Caco-2 (cell line): ENCODE data around the gene ZNHIT6. TPM values are rescaled to one million over a fixed set of nuclear protein-coding genes. Genes with fewer than 3 reads are reported as not detected.

Source experiments
- BruUV-seq: library from RNA; stranded (reverse); fragments of 400-500 nt; replicated peaks from 2 replicates; lab custom pipeline; 2021; lab: Mats Ljungman, UMichigan
- CTCF ChIA-PET: fragments of 300-600 bp; sonication (Branson Sonifier 250); formaldehyde crosslinking; loops from one replicate; lab custom pipeline; 2022; ENCODE audit warnings: antibody characterized with exemption; lab: Charles Lee
- POLR2A ChIA-PET: fragments of 300-600 bp; sonication (Branson Sonifier 250); formaldehyde crosslinking; loops from one replicate; lab custom pipeline; 2022; ENCODE audit warnings: antibody characterized with exemption; lab: Charles Lee
- DNase-seq, 2 experiments: peaks; one replicate each; pipeline versions ENCODE4 v3.0.0 to v3.0.0-alpha.2; 2020 to 2022
- H3K27me3 ChIP-seq: replicated peaks from 2 replicates; pipeline ENCODE4 v1.6.0; 2011; ENCODE audit warnings: low read length; ENCODE audit not compliant: control insufficient read depth, insufficient read depth
- H3K36me3 ChIP-seq: 2 replicates; pipeline ENCODE4 v1.5.1; 2011; ENCODE audit warnings: low read length; ENCODE audit not compliant: control insufficient read depth, insufficient read depth
- H3K4me1 ChIP-seq: fragments of 250-450 bp; sonication (Bioruptor Pico); 2 replicates; pipeline ENCODE4 v1.5.1; 2020; ENCODE audit warnings: mild to moderate bottlenecking
- H3K4me3 ChIP-seq: 2 replicates; pipeline ENCODE4 v1.5.1; 2011; ENCODE audit warnings: low read depth, mild to moderate bottlenecking, control low read depth, low read length
- H3K9me3 ChIP-seq: fragments of 250-450 bp; sonication (Bioruptor Pico); 2 replicates; pipeline ENCODE4 v1.5.1; 2020; ENCODE audit warnings: mild to moderate bottlenecking, moderate library complexity
- H3K27ac Mint-ChIP-seq: one replicate; pipeline ENCODE4 v1.8.0; 2022; ENCODE audit warnings: mixed read lengths; ENCODE audit not compliant: unreplicated experiment
- H3K27me3 Mint-ChIP-seq: one replicate; pipeline ENCODE4 v1.8.0; 2022; ENCODE audit warnings: mixed read lengths; ENCODE audit not compliant: insufficient read depth, unreplicated experiment
- H3K36me3 Mint-ChIP-seq: one replicate; pipeline ENCODE4 v1.8.0; 2022; ENCODE audit warnings: mild to moderate bottlenecking, mixed read lengths; ENCODE audit not compliant: insufficient read depth, unreplicated experiment
- H3K4me1 Mint-ChIP-seq: one replicate; pipeline ENCODE4 v1.8.0; 2022; ENCODE audit warnings: low read depth, mixed read lengths; ENCODE audit not compliant: unreplicated experiment
- H3K4me3 Mint-ChIP-seq: one replicate; pipeline ENCODE4 v1.8.0; 2022; ENCODE audit warnings: mild to moderate bottlenecking, moderate library complexity, mixed read lengths; ENCODE audit not compliant: unreplicated experiment
- H3K9me3 Mint-ChIP-seq: one replicate; pipeline ENCODE4 v1.8.0; 2022; ENCODE audit warnings: mixed read lengths; ENCODE audit not compliant: unreplicated experiment
- intact Hi-C: fragments of 100-400 bp; cut with micrococcal nuclease; formaldehyde crosslinking; loops from one replicate; pipeline ENCODE4 v1.10.0; 2022; ENCODE audit not compliant: unreplicated experiment
- total RNA-seq: library from RNA; stranded (reverse); gene quantifications from 2 replicates; pipeline ENCODE4 v1.2.3, GENCODE V29; 2022
- TF ChIP-seq, protein P1 (sequence below), 2 experiments: fragments of 200-600 bp in 1 of 2; IDR thresholded peaks; 1 replicate in 1 of 2; 2 replicates in 1 of 2; pipeline versions ENCODE4 v1.5.1 to v1.8.0; 2011 to 2022; ENCODE audit warnings: antibody characterized with exemption in 1 of 2, control low read depth in 1 of 2, inconsistent platforms in 1 of 2, low read depth in 1 of 2, low read length in 1 of 2, mild to moderate bottlenecking in 1 of 2, moderate library complexity in 1 of 2; ENCODE audit not compliant: insufficient read depth in 1 of 2, severe bottlenecking in 1 of 2, unreplicated experiment in 1 of 2

ZNHIT6 gene
- total RNA-seq, 1 experiment from 2014 or later: 16.1 TPM

DNA sequence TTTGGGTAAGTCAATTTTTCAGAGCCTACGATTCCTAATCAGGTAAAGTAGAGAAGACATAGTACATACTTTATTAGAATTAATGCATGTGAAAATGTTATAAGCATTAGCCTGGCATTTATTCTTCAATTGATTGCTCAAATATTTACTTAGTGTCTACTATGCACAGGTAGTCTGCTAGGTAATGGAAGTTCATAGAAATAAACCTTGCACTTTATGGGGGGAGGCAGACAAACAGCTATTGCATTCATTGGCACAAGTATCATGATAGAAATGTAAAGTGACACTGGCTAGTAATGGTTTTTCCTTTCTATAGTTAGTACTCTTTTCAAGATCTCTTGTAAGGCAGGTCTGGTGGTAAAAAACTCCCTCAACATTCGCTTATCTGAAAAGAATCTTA, 44.9 kb downstream of the ZNHIT6 start:
- H3K4me3 ChIP-seq: no peak overlapping the region
- no peaks in the 10 kb centered on the region for H3K9me3 Mint-ChIP-seq
- no peaks in the 10 kb centered on the region for H3K36me3 Mint-ChIP-seq
- H3K27me3 ChIP-seq: no peaks in the 10 kb centered on the region
- no peak overlapping the region for H3K4me3 Mint-ChIP-seq
- ChIA-PET POLR2A (no interaction called here), CTCF (no interaction called here)
- no peaks in the 10 kb centered on the region for H3K4me1 Mint-ChIP-seq
- H3K9me3 ChIP-seq: no peaks in the 10 kb centered on the region
- no TSS peak for BruUV-seq
- no peaks in the 10 kb centered on the region for H3K36me3 ChIP-seq
- no peaks in the 10 kb centered on the region for H3K27me3 Mint-ChIP-seq
- DNase-seq: no peak
- TF ChIP-seq, protein P1, sequence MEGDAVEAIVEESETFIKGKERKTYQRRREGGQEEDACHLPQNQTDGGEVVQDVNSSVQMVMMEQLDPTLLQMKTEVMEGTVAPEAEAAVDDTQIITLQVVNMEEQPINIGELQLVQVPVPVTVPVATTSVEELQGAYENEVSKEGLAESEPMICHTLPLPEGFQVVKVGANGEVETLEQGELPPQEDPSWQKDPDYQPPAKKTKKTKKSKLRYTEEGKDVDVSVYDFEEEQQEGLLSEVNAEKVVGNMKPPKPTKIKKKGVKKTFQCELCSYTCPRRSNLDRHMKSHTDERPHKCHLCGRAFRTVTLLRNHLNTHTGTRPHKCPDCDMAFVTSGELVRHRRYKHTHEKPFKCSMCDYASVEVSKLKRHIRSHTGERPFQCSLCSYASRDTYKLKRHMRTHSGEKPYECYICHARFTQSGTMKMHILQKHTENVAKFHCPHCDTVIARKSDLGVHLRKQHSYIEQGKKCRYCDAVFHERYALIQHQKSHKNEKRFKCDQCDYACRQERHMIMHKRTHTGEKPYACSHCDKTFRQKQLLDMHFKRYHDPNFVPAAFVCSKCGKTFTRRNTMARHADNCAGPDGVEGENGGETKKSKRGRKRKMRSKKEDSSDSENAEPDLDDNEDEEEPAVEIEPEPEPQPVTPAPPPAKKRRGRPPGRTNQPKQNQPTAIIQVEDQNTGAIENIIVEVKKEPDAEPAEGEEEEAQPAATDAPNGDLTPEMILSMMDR (IDR thresholded peaks at IDR 0.05; ENCODE audit: insufficient read depth in 1 of 2, low read depth in 1 of 2, low read length in 1 of 2, severe bottlenecking in 1 of 2, unreplicated experiment in 1 of 2): no peak
- H3K4me1 ChIP-seq: no peaks in the 10 kb centered on the region
- intact Hi-C loops: no loop called here
- no peak overlapping the region for H3K27ac Mint-ChIP-seq

DNA sequence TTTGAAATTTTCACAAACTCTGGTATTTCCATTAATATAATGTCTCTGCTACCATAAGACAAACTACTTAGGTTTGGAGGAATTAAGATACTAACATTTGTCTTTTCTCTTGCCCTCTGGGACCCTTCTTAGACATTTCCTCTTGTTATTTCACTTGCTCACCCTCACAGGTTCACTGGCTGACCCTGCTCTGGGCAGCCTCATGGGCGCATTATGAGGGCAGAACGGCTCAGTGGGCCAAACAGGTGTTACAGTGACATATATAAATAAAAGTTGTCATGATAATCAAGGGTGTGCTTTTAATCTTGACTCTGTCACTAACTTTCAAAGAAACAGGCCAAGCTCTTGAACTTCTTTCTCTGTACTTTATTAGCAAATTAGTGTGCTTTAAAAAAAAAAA, 46.5 kb downstream of the ZNHIT6 start:
- Histone ChIP-seq H3K36me3 (no peaks in the 10 kb centered on the region), H3K9me3 (no peaks in the 10 kb centered on the region), H3K27me3 (no peaks in the 10 kb centered on the region), H3K4me1 (no peaks in the 10 kb centered on the region), H3K4me3 (no peak overlapping the region)
- ChIA-PET POLR2A (no interaction called here), CTCF (no interaction called here)
- no peak overlapping the region for H3K27ac Mint-ChIP-seq
- H3K27me3 Mint-ChIP-seq: no peaks in the 10 kb centered on the region
- H3K36me3 Mint-ChIP-seq: no peaks in the 10 kb centered on the region
- BruUV-seq: no TSS peak
- no peaks in the 10 kb centered on the region for H3K9me3 Mint-ChIP-seq
- TF ChIP-seq, protein P1 (IDR thresholded peaks at IDR 0.05; ENCODE audit: insufficient read depth in 1 of 2, low read depth in 1 of 2, low read length in 1 of 2, severe bottlenecking in 1 of 2, unreplicated experiment in 1 of 2): no peak
- DNase-seq: no peak
- no peak overlapping the region for H3K4me3 Mint-ChIP-seq
- intact Hi-C loops: no loop called here
- no peaks in the 10 kb centered on the region for H3K4me1 Mint-ChIP-seq

DNA sequence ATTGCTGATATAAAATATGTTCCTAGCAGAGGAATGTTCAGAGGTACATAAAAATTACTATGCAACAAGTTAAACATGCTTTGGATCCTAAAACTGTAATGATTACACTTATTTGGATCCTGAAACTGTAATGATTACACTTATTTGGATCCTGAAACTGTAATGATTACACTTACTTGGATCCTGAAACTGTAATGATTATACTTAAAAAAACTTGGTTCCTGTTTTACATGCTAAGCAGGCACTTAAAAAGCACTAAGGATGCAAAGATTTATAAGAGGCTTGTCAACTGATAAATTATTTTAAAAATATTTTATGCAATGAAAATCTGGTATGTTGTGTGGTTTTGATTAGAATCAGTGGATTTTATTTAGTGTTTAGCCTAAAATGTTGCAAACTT, 47.7 kb downstream of the ZNHIT6 start:
- DNase-seq: no peak
- no peak overlapping the region for H3K4me3 ChIP-seq
- no peaks in the 10 kb centered on the region for H3K27me3 Mint-ChIP-seq
- no peaks in the 10 kb centered on the region for H3K9me3 ChIP-seq
- intact Hi-C loops: no loop called here
- no peaks in the 10 kb centered on the region for H3K36me3 ChIP-seq
- TF ChIP-seq, protein P1 (IDR thresholded peaks at IDR 0.05; ENCODE audit: insufficient read depth in 1 of 2, low read depth in 1 of 2, low read length in 1 of 2, severe bottlenecking in 1 of 2, unreplicated experiment in 1 of 2): no peak
- BruUV-seq: no TSS peak
- no peaks in the 10 kb centered on the region for H3K9me3 Mint-ChIP-seq
- H3K36me3 Mint-ChIP-seq: no peaks in the 10 kb centered on the region
- no peaks in the 10 kb centered on the region for H3K4me1 Mint-ChIP-seq
- H3K27ac Mint-ChIP-seq: no peak overlapping the region
- no peak overlapping the region for H3K4me3 Mint-ChIP-seq
- POLR2A ChIA-PET: no interaction called here
- H3K4me1 ChIP-seq: 0 out of 2 replicates have a peak, but pooled peaks cover 5% of the 10 kb centered on the region
- CTCF ChIA-PET: no interaction called here
- no peaks in the 10 kb centered on the region for H3K27me3 ChIP-seq
